ENCODE data around the gene BCAR3.

DNA sequence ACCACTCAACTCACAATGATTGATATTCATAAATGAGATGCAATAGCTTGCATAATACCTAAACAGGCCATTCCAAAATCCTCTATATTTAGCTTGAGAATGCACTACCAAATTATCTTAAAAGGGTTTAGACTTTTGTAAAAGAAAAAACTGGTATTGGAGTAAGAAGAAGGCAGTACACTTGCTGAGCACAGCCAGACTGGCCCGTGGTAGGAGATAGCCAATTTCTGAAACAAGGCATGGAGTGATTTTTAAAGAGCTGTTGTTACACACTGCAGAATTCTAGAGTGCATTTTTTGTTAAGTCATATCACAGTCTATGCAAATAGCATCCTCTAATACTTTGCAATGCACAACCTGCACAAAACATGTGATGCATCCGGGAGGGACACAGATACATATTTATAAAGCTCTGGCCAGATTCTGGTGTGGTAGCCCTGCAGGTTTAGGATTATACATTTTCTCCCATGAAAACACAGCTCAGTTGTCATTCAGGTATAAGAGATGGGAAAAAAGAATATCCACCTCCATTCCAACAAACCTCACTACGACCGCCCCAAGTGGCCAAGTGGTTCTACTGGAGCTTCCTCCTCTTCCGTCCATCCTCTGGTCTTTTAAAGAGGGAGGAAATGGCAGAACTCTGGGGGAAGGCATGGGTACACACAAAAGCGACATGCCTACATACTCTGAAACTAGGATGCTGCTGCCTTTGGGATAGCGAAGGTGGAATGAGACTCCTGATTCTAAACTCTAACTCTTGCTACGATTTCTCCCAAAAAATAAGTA, 40.8 kb downstream of the BCAR3 start:
- TF ChIP-seq, protein P1, sequence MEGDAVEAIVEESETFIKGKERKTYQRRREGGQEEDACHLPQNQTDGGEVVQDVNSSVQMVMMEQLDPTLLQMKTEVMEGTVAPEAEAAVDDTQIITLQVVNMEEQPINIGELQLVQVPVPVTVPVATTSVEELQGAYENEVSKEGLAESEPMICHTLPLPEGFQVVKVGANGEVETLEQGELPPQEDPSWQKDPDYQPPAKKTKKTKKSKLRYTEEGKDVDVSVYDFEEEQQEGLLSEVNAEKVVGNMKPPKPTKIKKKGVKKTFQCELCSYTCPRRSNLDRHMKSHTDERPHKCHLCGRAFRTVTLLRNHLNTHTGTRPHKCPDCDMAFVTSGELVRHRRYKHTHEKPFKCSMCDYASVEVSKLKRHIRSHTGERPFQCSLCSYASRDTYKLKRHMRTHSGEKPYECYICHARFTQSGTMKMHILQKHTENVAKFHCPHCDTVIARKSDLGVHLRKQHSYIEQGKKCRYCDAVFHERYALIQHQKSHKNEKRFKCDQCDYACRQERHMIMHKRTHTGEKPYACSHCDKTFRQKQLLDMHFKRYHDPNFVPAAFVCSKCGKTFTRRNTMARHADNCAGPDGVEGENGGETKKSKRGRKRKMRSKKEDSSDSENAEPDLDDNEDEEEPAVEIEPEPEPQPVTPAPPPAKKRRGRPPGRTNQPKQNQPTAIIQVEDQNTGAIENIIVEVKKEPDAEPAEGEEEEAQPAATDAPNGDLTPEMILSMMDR (IDR thresholded peaks at IDR 0.05): no peak
- TF ChIP-seq EP300 (IDR thresholded peaks at IDR 0.05) (no peak), POLR2AphosphoS5 (IDR thresholded peaks at IDR 0.05) (no peak), POLR2A (IDR thresholded peaks at IDR 0.05; ENCODE audit: low read depth) (no peak)

Measured in esophagus muscularis mucosa (tissue), 4 donors.